Thyroid gland (tissue), 4 donors: ENCODE results near the gene EPS8. TPM values are rescaled to one million over a fixed set of nuclear protein-coding genes. Genes with fewer than 3 reads are reported as not detected.

Source experiments
- DNase-seq, 2 donors: peaks; one replicate each; pipeline ENCODE4 v3.0.0-alpha.2; 2019
- H3K27ac ChIP-seq, 3 donors: fragments of 200-600 bp; sonication (generic); 1 replicate in 2 of 3; 2 replicates in 1 of 3; pipeline ENCODE4 v1.5.1; 2016 to 2019; ENCODE audit warnings: mild to moderate bottlenecking in 1 of 3, moderate library complexity in 1 of 3
- H3K27me3 ChIP-seq: fragments of 200-600 bp; sonication (generic); one replicate; pipeline ENCODE4 v1.5.1; 2019
- H3K36me3 ChIP-seq, 2 donors: fragments of 200-600 bp; sonication (generic); one replicate each; pipeline ENCODE4 v1.5.1; 2016 to 2019
- H3K4me1 ChIP-seq, 2 donors: fragments of 200-600 bp; sonication (generic); one replicate each; pipeline ENCODE4 v1.5.1; 2017 to 2019
- H3K4me3 ChIP-seq, 3 donors: fragments of 200-600 bp; sonication (generic); replicated peaks in 1 of 3; 1 replicate in 2 of 3; 2 replicates in 1 of 3; pipeline ENCODE4 v1.5.1; 2016; ENCODE audit warnings: mild to moderate bottlenecking in 1 of 3
- H3K9me3 ChIP-seq: fragments of 200-600 bp; sonication (generic); one replicate; pipeline ENCODE4 v1.5.1; 2017
- POLR2A ChIP-seq, 2 donors: fragments of 450-650 bp; IDR thresholded peaks; one replicate each; pipeline ENCODE4 v1.6.1; 2017; ENCODE audit warnings: antibody characterized with exemption in 2 of 2, mild to moderate bottlenecking in 2 of 2, moderate library complexity in 1 of 2
- WGBS, 2 donors: methylation state at CpG; one replicate each; pipeline ENCODE4 v1.1.5; 2017; 5-methylcytosine and 5-hydroxymethylcytosine counted together
- intact Hi-C: fragments of 100-400 bp; cut with DNase I; formaldehyde crosslinking; loops from one replicate; pipeline ENCODE4 v1.15.1; 2023
- total RNA-seq, 4 donors: library from RNA; depleted of rRNA; stranded (reverse); fragments of >200 nt; gene quantifications; one replicate each; pipeline ENCODE4 v1.2.3, GENCODE V29; 2016
- TF ChIP-seq, protein P1 (sequence below), 6 experiments: fragments of 200-600 bp in 3 of 6; fragments of 450-650 bp in 3 of 6; sonication (generic) in 3 of 6; IDR thresholded peaks; one replicate each; pipeline ENCODE4 v1.5.1; 2016 to 2019; ENCODE audit warnings: antibody characterized with exemption in 6 of 6, mild to moderate bottlenecking in 2 of 6, inconsistent platforms in 1 of 6, moderate library complexity in 1 of 6

EPS8 gene
- total RNA-seq, 4 donors from 2014 or later: 78.0 to 127 (median 110) TPM

GRCh38 chr12:15801770-15802744 is 12.9 kb upstream of the EPS8 start:
- Histone ChIP-seq H3K27ac (no peak overlapping the region), H3K27me3 (no peaks in the 10 kb centered on the region), H3K4me3 (no peak overlapping the region), H3K4me1 (no peaks in the 10 kb centered on the region), H3K36me3 (no peaks in the 10 kb centered on the region), H3K9me3 (no peaks in the 10 kb centered on the region)
- TF ChIP-seq, protein P1, sequence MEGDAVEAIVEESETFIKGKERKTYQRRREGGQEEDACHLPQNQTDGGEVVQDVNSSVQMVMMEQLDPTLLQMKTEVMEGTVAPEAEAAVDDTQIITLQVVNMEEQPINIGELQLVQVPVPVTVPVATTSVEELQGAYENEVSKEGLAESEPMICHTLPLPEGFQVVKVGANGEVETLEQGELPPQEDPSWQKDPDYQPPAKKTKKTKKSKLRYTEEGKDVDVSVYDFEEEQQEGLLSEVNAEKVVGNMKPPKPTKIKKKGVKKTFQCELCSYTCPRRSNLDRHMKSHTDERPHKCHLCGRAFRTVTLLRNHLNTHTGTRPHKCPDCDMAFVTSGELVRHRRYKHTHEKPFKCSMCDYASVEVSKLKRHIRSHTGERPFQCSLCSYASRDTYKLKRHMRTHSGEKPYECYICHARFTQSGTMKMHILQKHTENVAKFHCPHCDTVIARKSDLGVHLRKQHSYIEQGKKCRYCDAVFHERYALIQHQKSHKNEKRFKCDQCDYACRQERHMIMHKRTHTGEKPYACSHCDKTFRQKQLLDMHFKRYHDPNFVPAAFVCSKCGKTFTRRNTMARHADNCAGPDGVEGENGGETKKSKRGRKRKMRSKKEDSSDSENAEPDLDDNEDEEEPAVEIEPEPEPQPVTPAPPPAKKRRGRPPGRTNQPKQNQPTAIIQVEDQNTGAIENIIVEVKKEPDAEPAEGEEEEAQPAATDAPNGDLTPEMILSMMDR (IDR thresholded peaks at IDR 0.05): no peak
- no peak for TF ChIP-seq POLR2A (IDR thresholded peaks at IDR 0.05)
- intact Hi-C loops: no loop called here
- 92% methylated on average over 6 of the region's 6 CpGs for WGBS, 2 donors
- DNase-seq: no peak

DNA sequence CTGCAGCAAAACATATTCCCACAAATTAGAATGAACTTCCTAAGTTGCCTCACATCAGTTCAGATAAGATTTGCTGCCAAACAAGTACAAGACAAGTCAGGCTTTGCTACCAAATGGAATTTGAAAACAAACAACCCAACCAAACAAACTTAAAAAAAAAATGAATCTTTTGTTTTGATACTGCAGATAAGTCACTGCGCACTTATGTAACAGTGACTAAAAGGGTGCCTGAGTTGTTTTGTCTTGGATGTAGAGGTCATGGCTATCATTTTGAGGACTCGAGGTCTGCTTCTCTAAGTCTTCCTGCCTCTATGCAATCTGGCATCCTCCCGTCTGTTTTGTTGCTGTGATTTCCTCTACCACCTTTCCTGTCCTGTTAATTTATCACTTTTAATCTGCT is 11.1 kb upstream of the EPS8 start:
- H3K4me3 ChIP-seq: no peak overlapping the region
- intact Hi-C loops: no loop called here
- TF ChIP-seq, protein P1 (IDR thresholded peaks at IDR 0.05): no peak
- TF ChIP-seq POLR2A (IDR thresholded peaks at IDR 0.05): no peak
- no peaks in the 10 kb centered on the region for H3K4me1 ChIP-seq
- no peaks in the 10 kb centered on the region for H3K36me3 ChIP-seq
- no peak overlapping the region for H3K27ac ChIP-seq
- WGBS, 2 donors: 80 to 85% methylated on average over 3 of the region's 3 CpGs
- no peaks in the 10 kb centered on the region for H3K9me3 ChIP-seq
- no peaks in the 10 kb centered on the region for H3K27me3 ChIP-seq
- DNase-seq: no peak

DNA sequence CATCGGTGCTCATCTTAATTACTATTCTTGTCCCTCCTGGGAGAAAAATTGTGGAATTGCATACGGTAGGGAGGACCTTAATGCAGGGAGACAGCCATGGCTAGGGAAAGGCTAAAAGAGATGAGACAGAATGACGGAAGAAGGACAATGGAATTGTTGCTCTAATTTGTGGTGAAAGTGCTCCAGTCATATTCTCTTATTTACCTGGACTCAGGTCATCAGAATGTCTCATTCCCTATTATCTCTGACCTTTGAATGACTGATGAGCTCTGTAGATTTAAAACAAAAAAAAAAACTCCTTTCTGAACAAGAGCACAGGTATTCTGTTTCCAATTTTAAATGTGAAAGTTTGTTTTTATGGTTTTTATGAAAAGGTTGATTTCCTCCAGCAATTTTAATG is 8.6 kb upstream of the EPS8 start:
- WGBS, 2 donors: 93 to 94% methylated on average over 3 of the region's 3 CpGs
- TF ChIP-seq, protein P1 (IDR thresholded peaks at IDR 0.05): no peak
- no peak for TF ChIP-seq POLR2A (IDR thresholded peaks at IDR 0.05)
- intact Hi-C loops: loop anchor here (10.0 kb wide), 1 partner anchor 193 kb away; no protein-coding TSS in a partner anchor

GRCh38 chr12:15796493-15797141 is 7.4 kb upstream of the EPS8 start:
- H3K4me1 ChIP-seq: no peaks in the 10 kb centered on the region
- no peaks in the 10 kb centered on the region for H3K27me3 ChIP-seq
- no peak for DNase-seq
- no peaks in the 10 kb centered on the region for H3K9me3 ChIP-seq
- 66 to 72% methylated on average over 4 of the region's 4 CpGs for WGBS, 2 donors
- H3K27ac ChIP-seq: no peak overlapping the region
- H3K36me3 ChIP-seq: no peaks in the 10 kb centered on the region
- TF ChIP-seq POLR2A (IDR thresholded peaks at IDR 0.05): no peak
- TF ChIP-seq, protein P1 (IDR thresholded peaks at IDR 0.05): no peak
- H3K4me3 ChIP-seq: no peak overlapping the region
- intact Hi-C loops: loop anchor here (10.0 kb wide), 1 partner anchor 192 kb away; no protein-coding TSS in a partner anchor

More for the DNA sequence above, 8.6 kb upstream of the EPS8 start:
- no peak for DNase-seq
- no peaks in the 10 kb centered on the region for H3K9me3 ChIP-seq
- no peaks in the 10 kb centered on the region for H3K27me3 ChIP-seq
- H3K4me3 ChIP-seq: no peak overlapping the region
- H3K27ac ChIP-seq: no peak overlapping the region
- no peaks in the 10 kb centered on the region for H3K36me3 ChIP-seq
- no peaks in the 10 kb centered on the region for H3K4me1 ChIP-seq
